Stimulated activated CD4-positive, alpha-beta T cell treated with anti-CD3 and anti-CD28 coated beads, TNF-alpha, amount 100 ng/mL, for 1 hour (primary cell): Measurements from ENCODE around the gene RPL32.

Experiments
- DNase-seq, 3 donors: peaks; one replicate each; pipeline ENCODE4 v3.0.0-alpha.2; 2020; ENCODE audit warnings: low read depth in 3 of 3, low spot score in 1 of 3

RPL32 gene

DNA sequence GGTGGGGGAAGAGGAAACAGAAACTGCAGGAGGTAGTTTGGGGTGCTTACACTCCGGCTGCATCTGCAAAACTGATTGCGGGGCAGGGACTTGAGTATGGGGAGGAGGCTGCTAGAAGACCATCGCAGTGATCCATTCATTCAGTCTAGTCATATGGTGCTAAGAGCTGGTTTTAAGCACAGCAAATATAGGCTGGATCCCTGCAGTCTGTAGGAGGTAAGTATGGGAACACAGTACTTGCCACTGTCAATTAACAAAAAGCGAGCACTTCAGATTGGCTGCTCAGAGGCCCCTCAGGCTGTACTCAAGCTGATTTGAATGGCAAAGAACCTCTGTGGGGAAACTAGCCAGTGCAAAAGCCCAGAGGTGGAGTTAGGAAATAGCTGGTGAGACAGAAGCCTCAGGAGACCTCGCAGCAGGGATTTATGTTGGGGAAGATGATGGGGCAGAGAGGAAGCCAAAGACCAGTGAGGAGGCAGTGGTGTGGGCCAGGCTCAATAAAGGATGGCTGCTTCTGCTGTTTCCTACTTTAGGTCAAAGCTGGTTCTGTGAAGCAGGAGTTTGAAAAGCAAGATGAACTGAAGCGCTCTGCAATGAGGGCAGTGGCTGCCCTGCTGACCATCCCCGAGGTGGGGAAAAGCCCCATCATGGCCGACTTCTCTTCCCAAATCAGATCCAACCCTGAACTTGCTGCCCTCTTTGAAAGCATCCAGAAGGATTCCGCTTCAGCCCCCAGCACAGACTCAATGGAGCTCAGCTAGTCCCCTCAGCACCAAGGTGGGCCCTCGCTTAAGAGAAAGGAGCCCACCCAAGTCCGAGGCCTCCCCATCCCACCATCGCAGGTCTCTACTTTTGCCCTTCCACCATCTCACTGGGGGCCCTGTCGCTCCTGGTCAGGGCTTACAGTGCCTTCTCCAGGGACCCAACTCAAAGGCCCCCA is 7.9 kb downstream of the RPL32 start:
- DNase-seq, result no peak

DNA sequence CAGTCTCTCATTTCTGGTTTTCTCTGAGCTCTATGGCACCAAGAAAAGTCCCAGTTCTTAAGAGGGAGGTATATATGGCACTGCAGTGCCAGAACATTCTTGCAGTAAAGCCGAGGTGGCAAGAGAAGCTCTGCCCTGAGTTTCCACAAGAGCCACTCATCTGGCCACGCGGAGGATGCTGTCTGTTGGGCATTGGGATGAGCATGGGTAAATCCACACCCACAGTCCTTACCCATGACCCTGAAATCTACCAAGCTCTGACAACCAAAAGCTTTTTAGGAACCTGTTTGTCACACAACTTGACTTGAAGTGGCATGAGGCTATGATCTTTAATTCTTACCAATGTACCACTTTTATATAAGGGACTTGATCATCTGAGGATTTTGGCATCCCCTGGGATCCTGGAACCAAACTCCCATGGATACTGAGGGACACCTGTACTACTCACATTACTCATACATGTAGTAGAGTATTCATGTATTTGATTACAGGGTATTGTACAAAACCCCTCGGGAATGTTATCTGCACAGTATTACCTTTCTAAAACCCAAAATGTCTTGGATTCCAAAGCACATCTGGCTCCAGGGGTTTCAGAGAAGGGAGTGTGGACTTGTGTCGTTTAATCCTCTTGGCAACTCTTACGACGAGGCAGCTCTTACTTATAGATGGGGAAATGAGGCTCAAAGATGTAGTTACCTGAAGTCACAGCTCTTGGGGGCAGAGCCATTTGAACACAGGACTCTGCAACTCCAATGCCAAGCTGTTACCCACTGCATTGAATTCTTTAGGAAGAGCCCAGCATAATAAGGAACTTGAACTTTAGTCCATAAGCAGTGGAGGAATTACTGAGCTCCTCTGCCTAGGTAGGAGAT is 8.8 kb downstream of the RPL32 start:
- no peak for DNase-seq

DNA sequence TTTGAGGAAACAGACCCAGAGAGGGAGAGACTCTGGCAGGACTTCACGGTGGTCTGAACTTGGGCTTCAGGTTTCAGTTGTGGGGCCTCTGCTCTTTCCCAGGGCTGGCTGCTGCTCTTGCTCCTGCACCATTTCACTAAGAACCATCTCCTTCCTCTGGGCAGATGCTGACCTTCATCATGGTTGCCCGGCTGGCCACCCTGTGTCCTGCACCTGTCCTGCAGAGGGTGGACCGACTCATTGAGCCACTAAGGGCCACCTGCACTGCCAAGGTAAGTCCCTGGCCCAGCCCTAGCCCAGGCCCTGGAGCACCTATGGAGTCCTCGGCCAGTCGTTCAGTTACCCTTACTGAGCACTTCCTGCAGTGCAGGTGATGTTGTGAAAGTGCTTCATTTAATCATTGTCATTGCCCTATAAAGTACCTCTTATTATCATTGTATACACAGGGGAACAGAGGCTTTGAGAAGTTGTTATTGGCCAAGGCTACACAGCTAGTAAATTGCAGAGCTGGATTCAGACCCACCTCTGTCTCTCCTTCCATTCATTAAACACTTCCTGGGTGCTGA is 10.0 kb downstream of the RPL32 start:
- no peak for DNase-seq

DNA sequence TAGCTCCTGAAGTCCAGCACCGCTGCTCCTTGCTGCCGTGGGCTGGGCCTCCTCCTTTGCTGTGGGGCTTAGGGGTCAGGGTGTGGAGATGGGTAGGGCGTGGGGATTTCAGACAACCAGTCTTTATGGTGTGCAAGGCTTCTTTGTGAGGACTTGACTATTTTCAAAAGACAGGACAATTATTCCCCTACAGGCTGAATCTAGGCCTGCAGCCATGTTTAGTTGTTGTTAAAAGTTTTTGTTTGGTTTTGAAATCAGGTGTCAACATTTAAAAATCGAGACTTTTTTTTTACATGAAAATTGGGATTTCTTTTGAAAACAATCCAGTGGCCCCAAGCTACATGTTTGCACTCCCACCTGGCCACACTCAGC is 10.6 kb downstream of the RPL32 start:
- DNase-seq, result no peak

DNA sequence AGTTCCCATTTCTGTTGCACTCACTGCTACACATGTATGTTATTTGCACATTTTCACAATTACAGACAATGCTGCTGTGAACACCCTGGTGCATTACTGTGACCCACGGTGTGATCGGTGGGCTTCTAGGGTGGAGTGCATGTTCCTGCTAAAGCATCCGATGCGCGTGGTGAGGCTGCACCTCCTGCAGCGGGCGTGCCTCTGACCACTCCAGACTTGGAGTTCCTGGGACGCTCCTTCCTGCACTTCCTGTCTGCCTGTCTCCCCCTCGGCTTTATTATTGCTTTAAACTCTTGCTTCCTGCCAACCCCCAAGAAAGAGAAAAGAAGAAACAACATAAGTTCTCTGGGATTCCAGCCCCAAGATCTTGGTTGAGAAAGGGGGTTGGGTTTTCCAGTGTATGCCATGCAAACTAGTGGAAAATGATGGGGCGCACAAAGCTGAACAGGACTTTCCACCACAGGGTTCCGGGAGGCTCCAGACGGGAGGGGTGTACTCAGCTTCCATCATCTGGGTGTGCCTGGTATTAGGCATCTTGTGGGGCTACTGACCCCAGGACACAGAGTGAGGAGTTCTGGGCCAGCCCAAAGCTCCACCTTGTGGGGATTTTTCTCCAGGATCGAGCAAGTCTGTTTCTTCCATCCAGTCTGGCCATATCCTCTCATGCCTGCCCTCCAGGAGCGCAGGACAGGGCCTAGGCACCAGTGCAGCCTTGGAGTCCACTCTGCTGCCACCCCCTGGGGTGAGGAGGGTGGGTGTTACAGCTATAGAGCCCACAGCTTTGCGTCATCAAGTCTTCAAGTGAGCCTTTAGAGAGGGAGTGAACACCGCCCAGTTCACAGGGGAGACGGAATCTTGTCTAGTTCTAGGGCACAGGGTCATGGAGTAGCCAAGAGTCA is 11.2 kb downstream of the RPL32 start:
- DNase-seq, result no peak

DNA sequence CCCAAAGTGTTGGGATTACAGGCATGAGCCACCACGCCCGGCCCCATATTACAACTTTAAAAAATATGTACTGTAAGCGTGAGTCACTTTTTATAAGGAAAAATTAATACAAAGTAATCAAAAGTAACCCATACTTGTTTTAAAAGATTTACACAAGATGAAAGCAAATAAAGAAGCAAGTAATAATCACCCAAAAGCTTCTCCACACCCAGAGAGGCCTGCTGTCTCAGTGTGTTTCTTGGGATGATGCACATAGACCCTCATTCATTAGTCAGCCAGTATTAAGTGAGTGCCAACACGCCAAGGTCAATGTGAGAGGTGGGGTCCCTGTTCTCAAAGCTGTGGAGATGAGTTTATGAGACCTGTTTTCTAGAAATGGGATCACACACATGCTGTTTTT is 12.0 kb downstream of the RPL32 start:
- no peak for DNase-seq

DNA sequence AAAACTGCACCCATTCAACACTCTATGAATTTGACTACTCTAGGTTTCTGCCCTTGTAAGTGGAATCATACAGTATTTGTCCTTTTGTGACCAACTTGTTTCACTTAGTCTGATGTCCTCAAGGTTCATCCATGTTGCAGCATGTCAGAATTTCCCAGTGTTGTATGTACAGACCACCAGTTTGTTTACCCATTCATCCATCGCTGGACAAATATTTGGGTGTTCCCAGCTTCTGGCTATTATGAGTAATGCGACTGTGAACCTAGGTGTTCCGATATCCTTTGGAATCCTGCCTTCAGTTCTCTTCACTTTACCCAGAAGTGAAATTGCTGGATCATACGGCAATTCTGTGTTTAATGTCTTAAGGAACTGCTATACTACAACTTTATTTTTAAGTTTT is 12.6 kb downstream of the RPL32 start:
- no peak for DNase-seq

DNA sequence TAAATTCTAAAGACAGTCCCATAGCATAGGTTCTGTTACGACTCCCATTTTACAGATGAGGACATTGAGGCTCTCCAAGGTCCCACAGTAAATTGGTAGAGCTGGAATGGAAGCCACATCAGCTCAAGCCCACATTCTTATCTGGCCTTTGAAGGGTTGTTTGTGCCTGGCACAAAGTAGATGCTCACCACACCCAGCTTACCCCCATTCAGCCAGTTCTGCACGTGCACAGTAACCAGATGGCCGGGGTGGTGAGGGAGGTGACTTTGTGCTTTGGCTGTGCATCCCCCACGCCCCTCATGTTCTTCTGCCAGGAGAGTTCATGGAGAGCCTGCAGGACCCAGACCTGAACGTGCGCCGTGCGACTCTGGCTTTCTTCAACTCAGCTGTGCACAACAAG is 16.2 kb downstream of the RPL32 start:
- DNase-seq, result no peak

DNA sequence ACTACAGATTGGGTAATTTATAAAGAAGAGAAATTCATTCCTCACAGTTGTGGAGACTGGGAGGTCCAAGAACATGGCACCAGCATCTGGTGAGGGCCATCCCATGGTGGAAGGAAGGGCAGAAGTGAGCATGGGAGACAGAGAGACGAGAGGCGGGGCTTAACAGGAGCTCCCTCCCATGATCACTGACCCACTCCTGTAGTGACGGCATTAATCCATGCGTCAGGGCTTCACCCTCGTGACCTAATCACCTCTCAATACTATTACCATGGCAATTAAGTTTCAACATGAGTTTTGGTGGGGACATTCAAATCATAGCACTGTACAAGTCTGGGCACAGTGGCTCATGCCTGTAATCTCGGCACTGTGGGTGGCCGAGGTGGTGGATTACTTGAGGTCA is 17.1 kb downstream of the RPL32 start:
- DNase-seq, result no peak

DNA sequence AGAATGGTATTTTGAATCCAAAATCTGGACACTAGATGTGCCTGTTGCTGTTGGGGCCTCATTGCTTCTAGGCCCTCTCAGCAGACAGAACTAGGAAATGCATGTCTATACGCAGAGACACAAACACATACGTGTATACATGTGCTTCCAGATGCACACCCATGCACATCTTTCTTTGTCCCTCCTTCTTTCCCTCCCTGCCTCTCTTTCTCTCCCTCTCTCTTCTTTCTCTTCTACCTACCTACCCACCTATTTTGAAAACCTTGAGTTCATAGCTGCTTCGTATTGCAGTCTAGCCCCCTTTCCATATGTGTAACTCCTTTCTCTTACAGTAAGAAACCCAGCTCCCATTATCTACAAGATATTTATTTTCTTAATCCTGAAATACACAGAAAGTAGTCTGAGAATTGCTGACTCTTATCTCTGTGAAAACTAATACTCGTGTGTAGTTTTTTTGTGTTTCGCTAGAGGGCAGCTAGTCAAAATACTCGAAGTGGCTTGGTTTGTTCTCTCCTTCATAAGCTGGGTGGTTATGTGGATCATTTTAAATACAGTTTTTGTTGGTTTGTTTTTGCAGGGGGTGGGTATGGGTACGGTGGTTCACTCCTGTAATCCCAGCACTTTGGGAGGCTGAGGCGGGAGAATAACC is 18.5 kb downstream of the RPL32 start:
- DNase-seq, result no peak

DNA sequence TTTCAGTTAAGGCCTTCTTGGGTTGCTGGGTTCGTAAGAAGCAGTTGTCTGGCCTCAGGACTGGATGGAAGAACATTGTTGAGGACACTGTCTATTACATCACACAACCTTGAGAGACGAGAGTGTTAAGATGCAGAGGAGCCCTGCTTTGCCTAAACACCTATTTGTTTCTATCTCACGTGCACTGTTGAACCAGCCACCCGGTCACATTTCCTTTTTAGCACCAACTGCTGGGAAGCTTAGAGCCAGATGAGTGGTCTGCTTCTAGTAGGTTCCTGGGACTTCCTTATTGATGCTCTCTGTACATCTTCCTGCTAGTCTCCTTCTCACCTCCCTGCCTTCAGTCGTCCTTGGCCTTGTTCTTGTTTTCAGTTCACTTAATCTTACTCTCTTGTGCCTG is 22.6 kb downstream of the RPL32 start:
- DNase-seq, result no peak

DNA sequence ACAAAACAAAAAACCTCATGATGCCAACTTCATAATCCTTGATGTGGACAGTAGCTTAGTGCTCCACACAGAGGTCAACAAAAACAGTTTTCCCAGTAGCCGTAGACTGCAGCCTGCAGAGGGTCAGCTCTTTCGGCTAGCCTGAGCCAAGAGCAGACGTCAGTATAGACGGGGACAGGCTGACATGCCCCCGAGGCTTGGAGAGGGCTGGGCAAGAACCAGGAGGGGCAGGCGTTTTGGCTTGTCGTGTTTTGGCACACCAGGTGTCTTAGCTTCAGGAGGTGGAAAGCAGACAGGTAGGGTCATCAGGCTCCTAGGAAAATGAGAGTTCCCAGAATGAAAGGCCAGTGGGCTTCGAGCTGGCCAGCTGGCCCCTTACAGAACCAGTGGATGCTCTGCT is 23.1 kb downstream of the RPL32 start:
- no peak for DNase-seq

DNA sequence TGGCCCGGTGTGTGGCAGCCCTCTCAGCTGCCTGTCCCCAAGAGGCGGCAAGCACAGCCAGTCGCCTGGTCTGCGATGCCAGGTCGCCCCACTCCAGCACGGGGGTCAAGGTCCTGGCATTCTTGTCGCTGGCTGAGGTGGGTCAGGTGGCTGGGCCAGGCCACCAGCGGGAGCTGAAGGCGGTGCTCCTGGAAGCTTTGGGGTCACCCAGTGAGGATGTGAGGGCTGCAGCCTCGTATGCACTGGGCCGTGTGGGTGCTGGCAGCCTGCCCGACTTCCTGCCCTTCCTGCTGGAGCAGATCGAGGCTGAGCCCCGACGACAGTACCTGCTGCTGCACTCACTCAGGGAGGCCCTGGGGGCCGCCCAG is 24.0 kb downstream of the RPL32 start:
- no peak for DNase-seq

DNA sequence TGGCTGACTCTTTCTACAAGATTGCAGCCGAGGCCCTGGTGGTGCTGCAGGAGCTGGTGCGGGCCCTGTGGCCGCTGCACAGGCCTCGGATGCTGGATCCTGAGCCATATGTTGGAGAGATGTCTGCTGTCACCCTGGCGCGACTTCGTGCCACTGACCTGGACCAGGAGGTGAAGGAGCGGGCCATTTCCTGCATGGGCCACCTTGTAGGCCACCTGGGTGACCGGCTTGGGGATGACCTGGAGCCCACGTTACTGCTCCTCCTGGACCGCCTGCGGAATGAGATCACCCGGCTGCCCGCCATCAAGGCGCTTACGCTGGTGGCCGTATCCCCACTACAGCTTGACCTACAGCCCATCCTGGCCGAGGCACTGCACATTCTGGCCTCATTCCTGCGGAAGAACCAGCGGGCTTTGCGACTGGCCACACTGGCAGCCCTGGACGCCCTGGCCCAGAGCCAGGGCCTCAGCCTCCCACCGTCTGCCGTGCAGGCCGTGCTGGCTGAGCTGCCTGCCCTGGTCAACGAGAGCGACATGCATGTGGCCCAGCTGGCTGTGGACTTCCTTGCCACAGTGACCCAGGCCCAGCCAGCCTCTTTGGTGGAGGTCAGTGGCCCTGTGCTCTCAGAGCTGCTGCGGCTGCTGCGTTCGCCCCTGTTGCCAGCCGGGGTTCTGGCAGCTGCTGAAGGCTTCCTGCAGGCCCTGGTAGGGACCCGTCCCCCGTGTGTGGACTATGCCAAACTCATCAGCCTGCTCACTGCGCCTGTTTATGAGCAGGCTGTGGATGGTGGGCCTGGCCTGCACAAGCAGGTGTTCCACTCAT is 24.6 kb downstream of the RPL32 start:
- no peak for DNase-seq

DNA sequence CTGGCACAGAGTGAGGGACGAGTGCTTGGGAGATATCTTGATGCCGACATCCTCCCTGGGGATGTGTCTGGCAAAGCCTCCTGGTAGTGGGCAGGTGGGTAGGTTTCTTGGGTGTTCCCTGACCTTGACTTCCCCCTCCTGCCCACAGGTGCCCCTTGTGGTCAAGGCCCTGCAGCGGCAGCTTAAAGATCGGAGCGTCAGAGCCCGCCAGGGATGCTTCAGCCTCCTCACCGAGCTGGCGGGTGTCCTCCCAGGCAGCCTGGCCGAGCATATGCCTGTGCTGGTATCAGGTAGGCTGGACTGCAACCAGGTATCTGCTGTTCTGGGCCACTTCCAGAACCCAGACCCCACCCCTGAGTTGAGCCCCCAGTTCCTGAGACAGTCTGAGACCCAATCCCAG is 25.6 kb downstream of the RPL32 start:
- no peak for DNase-seq

DNA sequence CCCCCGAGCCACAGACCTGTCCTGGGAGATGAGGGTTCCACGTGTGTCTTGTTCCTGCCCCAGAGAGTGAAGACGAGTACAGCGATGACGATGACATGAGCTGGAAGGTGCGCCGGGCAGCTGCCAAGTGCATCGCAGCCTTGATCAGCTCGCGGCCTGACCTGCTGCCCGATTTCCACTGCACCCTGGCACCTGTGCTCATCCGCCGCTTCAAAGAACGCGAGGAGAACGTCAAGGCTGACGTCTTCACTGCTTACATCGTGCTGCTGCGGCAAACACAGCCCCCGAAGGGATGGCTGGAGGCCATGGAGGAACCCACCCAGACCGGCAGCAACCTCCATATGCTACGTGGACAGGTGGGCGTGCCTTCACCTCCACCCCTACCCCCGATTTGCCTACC is 26.3 kb downstream of the RPL32 start:
- no peak for DNase-seq

DNA sequence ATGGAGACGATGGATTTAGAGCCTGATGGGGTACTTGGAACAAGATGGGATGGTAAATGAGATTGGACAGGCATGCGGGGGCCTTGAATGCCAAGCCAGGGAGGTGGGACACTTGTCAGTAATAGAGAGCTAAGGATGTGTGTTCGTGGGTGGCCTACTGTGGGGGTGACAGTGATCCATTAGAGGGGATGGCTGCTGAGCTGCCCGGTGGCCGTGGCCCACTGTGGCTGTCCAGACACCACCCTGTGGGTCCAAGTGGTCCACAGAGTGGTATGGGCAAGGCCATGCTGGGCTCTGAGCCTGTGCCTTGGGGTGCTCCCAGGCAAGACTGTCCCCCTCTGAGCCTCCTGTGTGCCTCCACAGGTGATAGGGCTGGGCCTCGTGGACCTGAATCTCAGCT is 27.4 kb downstream of the RPL32 start:
- DNase-seq, result no peak

DNA sequence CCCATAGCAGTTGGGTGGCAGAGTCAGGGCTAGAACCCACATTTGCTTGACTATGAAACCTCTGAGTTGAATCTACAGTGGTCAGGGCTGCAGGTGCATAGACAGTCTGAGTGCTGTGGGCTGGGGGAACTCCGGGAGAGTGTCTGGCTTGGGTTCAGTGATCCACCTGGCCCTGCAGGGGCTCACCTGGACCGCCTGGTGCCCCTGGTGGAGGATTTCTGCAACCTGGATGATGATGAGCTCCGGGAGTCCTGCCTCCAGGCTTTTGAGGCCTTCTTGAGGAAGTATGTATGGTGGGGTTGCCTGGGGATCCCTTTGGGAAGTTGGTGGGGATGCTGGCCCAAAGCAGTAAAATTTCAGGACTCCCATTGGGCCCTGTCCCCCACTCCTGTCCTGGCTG is 28.6 kb downstream of the RPL32 start:
- DNase-seq, result no peak

DNA sequence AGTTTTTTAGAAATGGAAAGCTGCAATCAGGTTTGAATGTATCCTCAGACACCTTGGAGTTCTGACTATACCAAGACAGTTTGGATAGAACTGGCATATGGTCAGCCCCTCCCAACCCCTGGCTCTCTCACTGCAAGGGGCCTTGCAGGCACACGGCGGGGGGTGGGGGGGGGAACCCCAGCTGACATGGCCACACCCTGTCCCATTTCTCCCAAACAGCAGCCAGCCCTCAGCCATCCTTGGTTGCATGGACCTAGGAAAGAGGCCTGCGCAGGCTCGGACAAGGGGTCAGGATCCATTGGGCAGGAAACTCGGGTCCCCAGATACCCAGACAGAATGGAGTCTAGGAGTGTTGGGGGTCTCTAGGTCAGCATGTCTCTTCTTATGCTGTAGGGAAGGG is 30.4 kb downstream of the RPL32 start:
- no peak for DNase-seq
